Brain microvascular endothelial cell (primary cell): ENCODE data around the gene CETP.
A peak's percentile ranks its signal among the peaks of the same experiment; 100 is the strongest.

Experiments used
- DNase-seq: peaks from one replicate; pipeline ENCODE4 v3.0.0-alpha.2; 2020
- H3K27ac ChIP-seq: fragments of 250-450 bp; sonication (Bioruptor Pico); 2 replicates; pipeline ENCODE4 v1.5.1; 2020; ENCODE audit warnings: mild to moderate bottlenecking, moderate library complexity
- H3K27me3 ChIP-seq: fragments of 250-450 bp; sonication (Bioruptor Pico); replicated peaks from 2 replicates; pipeline ENCODE4 v1.5.1; 2020; ENCODE audit warnings: mild to moderate bottlenecking
- H3K36me3 ChIP-seq: fragments of 250-450 bp; sonication (Bioruptor Pico); replicated peaks from 2 replicates; pipeline ENCODE4 v1.5.1; 2020; ENCODE audit warnings: mild to moderate bottlenecking
- H3K4me3 ChIP-seq: 2 replicates; pipeline ENCODE4 v1.5.1; 2011; ENCODE audit warnings: low read depth, mild to moderate bottlenecking, control low read depth, low read length, moderate library complexity
- in situ Hi-C: cut with HindIII; loops from 2 replicates; pipeline ENCODE4 v1.10.0; 2017; ENCODE audit warnings: low sequenced_read_pairs, low pct_ligation_motif_present
- TF ChIP-seq, protein P1 (sequence below): IDR thresholded peaks from 2 replicates; pipeline ENCODE4 v1.5.1; 2011; ENCODE audit warnings: low read depth, mild to moderate bottlenecking, moderate library complexity, low read length, control low read depth, inconsistent platforms; ENCODE audit errors: missing control alignments

CETP gene

DNA sequence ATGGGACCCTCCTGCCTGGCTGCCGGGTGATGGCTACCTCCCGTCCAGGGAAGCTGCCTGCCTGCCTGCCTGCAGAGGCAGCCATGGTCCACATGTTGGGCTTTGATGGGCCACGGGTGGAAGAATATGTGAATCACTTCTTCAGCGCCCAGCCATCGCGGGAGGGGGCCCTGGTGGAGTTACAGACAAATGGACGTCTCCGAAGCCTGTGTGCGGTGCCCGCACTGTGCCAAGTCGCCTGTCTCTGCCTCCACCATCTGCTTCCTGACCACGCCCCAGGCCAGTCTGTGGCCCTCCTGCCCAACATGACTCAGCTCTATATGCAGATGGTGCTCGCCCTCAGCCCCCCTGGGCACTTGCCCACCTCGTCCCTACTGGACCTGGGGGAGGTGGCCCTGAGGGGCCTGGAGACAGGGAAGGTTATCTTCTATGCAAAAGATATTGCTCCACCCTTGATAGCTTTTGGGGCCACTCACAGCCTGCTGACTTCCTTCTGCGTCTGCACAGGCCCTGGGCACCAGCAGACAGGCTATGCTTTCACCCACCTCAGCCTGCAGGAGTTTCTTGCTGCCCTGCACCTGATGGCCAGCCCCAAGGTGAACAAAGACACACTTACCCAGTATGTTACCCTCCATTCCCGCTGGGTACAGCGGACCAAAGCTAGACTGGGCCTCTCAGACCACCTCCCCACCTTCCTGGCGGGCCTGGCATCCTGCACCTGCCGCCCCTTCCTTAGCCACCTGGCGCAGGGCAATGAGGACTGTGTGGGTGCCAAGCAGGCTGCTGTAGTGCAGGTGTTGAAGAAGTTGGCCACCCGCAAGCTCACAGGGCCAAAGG, 64.4 kb downstream of the CETP start:
- in situ Hi-C loops = no loop called here
- H3K4me3 ChIP-seq = no peak overlapping the region
- H3K36me3 ChIP-seq = peaks cover 11% of the 10 kb centered on the region
- TF ChIP-seq, protein P1, sequence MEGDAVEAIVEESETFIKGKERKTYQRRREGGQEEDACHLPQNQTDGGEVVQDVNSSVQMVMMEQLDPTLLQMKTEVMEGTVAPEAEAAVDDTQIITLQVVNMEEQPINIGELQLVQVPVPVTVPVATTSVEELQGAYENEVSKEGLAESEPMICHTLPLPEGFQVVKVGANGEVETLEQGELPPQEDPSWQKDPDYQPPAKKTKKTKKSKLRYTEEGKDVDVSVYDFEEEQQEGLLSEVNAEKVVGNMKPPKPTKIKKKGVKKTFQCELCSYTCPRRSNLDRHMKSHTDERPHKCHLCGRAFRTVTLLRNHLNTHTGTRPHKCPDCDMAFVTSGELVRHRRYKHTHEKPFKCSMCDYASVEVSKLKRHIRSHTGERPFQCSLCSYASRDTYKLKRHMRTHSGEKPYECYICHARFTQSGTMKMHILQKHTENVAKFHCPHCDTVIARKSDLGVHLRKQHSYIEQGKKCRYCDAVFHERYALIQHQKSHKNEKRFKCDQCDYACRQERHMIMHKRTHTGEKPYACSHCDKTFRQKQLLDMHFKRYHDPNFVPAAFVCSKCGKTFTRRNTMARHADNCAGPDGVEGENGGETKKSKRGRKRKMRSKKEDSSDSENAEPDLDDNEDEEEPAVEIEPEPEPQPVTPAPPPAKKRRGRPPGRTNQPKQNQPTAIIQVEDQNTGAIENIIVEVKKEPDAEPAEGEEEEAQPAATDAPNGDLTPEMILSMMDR = no peak
- no peak for DNase-seq
- no peaks in the 10 kb centered on the region for H3K27me3 ChIP-seq
- no peak overlapping the region for H3K27ac ChIP-seq

DNA sequence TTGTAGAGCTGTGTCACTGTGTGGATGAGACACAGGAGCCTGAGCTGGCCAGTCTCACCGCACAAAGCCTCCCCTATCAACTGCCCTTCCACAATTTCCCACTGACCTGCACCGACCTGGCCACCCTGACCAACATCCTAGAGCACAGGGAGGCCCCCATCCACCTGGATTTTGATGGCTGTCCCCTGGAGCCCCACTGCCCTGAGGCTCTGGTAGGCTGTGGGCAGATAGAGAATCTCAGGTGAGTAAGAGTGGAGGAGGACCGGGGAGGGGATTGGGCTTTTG, 65.0 kb downstream of the CETP start:
- DNase-seq = no peak
- in situ Hi-C loops = no loop called here
- H3K27me3 ChIP-seq = no peaks in the 10 kb centered on the region
- no peak overlapping the region for H3K4me3 ChIP-seq
- H3K36me3 ChIP-seq = peaks cover 6% of the 10 kb centered on the region
- TF ChIP-seq, protein P1 = no peak
- H3K27ac ChIP-seq = no peak overlapping the region

DNA sequence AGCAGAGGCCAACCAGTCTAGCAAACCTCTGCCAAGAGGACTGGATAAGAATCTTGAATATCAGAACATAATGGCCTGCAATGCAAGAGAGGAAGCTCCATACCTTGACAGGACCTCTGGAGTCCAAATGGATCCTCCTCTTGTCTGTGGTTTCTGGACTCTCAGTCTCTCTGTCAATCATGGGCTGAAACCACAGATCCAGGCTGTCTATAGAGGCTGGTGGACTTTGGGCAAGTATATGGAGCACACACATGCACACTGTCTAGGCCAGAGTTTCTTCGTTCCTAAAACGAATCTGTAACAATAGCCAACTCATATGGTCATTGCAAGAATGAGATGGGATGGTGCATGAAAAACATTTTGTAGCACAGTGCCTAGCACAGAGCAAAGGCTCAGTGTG, 65.3 kb downstream of the CETP start:
- Histone ChIP-seq H3K27ac (no peak overlapping the region), H3K27me3 (no peaks in the 10 kb centered on the region), H3K36me3 (peaks cover 3% of the 10 kb centered on the region), H3K4me3 (no peak overlapping the region)
- DNase-seq = no peak
- in situ Hi-C loops = no loop called here
- TF ChIP-seq, protein P1 = no peak

DNA sequence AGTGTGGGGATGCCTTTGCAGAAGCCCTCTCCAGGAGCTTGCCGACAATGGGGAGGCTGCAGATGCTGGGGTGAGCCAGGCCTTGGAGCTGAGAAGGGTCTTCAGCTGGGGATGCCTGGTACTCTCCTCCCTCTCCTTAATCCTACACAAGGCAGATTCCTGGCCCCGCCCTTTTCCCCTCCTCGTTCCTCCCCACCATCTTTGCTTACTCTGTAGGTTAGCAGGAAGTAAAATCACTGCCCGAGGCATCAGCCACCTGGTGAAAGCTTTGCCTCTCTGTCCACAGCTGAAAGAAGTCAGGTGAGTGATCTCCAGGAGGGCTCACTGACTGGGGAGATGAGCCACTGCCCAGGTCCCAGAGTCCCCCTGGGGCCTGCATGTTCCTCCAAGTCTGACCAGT, 66.3 kb downstream of the CETP start:
- no peak overlapping the region for H3K4me3 ChIP-seq
- DNase-seq = no peak
- H3K27me3 ChIP-seq = no peaks in the 10 kb centered on the region
- H3K27ac ChIP-seq = no peak overlapping the region
- peaks cover 3% of the 10 kb centered on the region for H3K36me3 ChIP-seq
- in situ Hi-C loops = no loop called here
- TF ChIP-seq, protein P1 = no peak

DNA sequence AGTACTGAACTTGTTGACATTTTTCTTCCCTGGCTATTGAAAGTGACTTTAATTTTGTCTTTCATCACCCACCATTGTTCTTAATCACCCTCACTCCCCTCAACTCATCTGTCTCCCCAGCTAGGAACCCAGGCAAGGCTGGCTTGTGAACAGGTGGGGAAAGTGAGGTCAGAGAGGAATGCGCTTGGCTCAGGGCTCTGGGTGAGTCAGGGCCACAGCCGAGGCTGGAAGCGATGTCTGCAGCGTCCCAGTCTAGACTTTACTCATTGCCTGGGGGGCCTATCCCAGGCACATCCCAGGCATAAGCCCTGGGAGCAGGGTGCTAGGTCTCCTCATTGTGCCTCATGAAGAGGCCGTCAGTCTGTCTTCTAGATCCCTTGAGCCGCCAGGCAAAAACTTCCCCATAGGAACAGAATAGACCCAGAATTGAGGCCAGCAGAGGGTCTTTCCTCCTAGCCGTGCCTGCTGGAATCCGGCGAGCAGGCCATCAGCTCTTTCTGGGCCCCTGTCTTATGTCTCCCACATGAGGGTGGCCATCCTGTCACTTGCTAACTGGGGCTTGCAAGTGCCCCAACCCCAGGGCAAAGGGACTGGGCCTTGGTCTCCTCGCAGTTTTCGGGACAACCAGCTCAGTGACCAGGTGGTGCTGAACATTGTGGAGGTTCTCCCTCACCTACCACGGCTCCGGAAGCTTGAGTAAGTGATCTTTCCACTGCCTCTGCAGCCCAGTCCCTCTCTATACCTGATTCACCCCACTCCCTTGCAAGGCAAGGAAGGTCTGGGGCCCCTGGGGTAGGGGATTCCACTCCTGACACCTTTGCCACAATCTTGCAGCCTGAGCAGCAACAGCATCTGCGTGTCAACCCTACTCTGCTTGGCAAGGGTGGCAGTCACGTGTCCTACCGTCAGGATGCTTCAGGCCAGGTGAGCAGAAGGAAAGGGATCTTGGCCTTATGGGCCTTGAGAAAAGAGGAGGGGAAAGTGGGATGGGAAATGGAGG, 67.7 kb downstream of the CETP start:
- H3K36me3 ChIP-seq = peaks cover 2% of the 10 kb centered on the region
- H3K4me3 ChIP-seq = no peak overlapping the region
- H3K27me3 ChIP-seq = no peaks in the 10 kb centered on the region
- DNase-seq = peak; percentile 68
- TF ChIP-seq, protein P1 = no peak
- no peak overlapping the region for H3K27ac ChIP-seq
- in situ Hi-C loops = no loop called here
